Fibroblast of skin of left quadriceps (primary cell): ENCODE measurements around the gene VPS37D.

ENCODE experiments used
- DNase-seq, 2 experiments: peaks; one replicate each; pipeline ENCODE4 v3.0.0-alpha.2; 2013; ENCODE audit warnings: low read depth in 2 of 2

The VPS37D gene

DNA sequence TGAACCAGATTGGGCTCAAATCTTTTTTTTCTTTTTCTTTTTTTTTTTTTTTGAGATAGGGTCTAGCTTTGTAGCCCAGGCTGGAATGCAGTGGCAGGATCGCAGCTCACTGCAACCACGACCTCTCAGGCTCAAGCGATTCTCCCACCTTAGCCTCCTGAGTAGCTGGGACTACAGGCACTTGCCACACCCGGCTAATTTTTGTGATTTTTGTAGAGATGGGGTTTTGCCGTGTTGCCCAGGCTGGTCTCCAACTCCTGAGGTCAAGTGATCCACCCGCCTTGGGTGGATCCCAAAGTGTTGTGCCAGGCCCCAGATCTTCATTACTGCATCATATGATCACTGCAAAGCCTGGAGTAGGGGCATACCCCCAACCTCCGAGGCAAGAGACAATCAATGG lies 12.9 kb downstream of the VPS37D start:
- no peak for DNase-seq

DNA sequence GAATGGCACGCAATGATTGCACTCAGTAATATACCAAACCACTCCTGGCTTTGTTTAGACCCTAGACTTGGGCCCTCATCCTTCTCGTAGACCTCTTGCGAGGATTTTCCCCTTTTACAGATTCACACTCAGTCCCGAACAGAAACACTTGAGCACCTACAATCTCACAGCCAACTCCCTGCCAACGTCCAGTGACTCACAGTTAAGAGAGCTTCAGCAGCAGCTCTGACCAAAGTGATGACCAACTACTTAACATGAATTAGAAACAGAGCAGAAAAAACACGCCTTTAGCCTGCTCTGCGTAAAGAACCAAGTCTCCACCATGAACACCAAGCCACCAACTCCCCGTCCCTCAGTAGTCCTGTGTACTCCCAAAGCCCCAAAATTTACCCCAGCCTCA lies 13.4 kb downstream of the VPS37D start:
- no peak for DNase-seq

DNA sequence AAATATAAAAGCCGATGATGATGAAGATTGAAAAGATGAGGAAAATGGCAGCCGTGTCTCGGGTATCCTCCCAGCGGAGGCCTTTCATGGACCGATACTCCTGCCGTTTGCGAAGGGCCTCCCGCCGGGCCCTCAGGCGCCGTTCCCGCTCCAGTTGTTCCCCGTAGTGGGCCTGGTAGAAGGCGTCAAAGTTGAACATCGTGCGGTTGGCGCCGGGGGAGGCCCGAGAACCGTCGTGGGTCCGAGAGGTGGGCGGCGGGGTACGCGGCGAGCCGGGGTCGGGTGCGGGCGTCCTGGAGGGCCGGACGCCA lies 15.1 kb downstream of the VPS37D start:
- DNase-seq, result no peak

DNA sequence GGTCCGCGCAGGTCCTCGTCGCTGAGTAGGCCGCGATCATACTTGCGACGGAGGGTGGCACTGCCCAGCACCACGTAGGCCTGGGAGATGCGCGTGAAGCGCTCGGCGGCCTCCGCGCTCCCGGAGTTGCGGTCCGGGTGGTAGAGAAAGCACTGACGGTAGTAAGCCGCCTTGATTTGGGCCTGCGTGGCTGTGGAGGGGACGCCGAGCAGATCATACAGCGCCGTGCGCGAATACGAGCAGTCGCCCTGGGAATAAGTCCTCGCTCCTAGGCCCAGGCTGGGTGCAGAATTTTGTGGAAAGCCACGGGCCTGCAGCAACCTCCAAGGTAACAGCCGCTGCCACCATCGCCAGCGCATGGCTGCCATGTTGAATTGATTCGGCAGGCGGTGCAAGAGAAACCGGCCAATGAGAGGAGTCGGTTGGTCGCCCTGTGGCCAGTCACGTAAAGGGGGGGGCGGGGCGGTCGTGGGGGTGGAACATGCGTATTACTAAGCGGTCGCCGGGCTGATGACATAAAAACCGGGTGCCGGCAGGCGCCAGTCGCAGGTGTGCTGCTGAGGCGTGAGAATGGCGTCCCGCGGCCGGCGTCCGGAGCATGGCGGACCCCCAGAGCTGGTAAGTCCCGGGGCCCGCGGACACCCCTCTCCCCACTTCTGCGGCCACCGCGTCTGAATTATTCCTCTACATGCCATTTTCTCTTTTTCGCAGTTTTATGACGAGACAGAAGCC lies 15.6 kb downstream of the VPS37D start, which contains the start of the genes BUD23 and DNAJC30:
Gene BUD23 (plus strand): TSS at position 542 of the 732 bp plus-strand sequence. CDS start 29 bp downstream, at position 571.
Gene DNAJC30 (minus strand): TSS at position 398 of the 732 bp plus-strand sequence. CDS start 30 bp downstream, at position 368.
- DNase-seq, result peak; percentile 84 to 85

DNA sequence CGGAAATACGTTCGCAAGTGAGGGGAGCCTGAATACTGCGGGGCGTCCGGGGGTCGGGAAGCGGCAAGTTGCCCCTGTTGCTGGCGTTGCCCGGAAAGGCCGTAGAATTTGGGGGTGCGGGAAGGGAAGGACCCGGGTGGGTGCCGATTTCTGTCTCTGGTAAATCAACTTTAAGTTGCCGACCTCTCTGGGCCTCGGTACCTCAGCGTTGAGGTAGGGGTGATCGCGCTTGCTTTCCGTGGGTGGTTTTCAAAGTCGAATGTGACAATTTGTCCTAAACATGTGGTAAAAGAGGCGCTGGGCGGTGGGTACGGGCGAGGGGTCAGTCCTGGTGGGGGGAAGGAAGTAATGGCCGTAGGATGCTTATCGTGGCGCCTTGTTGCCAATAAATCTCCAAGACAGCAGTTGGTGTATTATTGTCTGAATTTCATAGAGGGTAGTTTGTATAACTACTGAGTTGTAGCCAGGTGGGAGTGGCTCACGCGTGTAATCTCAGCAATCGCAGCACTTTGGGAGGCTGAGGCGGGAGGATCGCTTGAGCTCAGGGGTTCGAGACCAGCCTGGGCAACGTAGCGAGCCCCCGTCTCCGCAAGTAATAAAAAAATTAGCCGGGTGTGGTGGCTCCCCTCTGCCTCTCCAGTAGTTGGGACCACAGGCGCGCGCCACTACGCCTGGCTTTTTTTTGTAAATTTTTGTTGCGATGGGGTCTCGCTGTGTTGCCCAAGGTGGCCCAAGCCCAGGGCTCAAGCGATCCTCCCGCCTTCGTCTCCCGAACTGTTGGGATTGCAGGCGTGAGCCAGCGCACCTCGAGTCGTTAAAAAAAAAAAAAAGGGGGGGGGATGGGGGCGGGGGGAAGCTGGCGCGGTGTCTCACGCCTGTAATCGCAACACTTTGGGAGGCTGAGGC lies 16.4 kb downstream of the VPS37D start:
- no peak for DNase-seq

DNA sequence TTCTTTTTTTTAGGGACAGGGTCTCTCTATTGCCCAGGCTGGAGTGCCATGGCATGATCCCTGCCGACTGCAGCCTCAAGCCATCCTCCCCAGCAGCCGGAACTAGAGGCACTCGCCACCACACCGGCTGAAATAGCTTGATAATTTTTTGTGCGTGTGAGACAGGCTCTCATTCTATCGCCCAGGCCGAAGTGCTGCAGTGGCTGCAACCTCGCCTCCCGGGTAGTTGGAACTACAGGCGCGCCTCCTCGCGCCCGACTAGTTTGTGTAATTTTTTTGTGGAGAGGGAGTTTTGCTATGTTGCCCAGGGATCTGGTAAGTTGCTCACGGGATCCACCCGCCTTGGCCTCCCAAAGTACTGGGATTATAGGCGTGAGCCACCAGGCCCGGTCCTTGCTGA lies 17.7 kb downstream of the VPS37D start:
- no peak for DNase-seq

DNA sequence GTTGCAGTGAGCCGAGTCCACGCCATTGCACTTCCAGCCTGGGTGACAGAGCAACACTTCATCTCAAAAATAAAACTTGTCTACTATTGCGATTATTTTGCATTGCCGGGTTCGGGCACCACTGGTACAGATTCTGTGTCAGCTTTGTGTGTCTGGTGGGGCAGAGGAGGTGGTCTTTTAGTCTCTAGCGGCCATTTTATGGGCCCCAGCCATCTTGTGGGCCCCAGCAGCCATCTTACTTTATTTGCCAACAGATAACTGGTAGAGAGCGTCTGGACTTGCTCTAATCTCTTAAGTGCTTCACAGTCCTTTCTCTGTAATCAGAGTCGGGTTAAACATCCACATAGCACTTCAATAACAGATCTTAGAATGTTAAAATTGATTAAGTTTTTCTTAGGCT lies 20.7 kb downstream of the VPS37D start:
- no peak for DNase-seq

DNA sequence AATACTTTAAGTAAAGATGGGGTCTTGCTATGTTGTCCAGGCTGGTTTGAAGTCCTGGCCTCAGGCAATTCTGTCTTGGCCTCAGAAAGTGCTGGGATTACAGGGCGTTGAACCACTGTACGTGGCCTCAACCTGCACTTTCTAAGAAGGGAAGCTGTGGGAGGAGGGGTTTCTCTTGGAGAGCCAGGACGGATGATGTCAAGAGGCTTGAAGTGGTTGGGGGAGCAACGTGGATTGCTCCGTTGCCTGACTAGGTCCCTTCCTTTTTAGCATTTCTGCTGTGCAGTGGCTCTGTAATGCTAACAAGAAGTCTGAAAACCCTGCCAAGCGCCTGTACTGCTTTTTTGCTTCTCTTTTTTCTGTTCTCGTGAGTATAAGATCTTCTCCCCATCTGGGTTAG lies 23.0 kb downstream of the VPS37D start:
- no peak for DNase-seq

DNA sequence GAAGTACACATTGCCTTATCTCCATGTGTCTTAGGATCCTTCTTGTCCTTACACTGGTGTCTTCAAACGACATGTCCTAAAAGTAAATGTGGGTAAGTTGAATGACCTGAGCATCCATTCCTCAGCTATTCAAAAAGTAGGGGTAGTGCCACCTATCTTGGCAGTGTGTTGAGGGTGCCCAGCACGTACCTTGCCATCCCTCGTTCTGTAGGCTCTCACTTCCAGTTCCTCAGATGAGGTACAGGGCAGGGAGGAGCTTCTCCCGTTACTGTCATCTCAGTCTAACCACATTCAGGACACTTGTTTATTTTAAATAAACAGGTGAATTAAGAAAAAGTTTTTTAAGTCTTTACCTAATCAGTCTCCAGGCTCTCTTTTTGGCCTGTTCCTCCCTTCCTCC lies 28.7 kb downstream of the VPS37D start:
- no peak for DNase-seq

DNA sequence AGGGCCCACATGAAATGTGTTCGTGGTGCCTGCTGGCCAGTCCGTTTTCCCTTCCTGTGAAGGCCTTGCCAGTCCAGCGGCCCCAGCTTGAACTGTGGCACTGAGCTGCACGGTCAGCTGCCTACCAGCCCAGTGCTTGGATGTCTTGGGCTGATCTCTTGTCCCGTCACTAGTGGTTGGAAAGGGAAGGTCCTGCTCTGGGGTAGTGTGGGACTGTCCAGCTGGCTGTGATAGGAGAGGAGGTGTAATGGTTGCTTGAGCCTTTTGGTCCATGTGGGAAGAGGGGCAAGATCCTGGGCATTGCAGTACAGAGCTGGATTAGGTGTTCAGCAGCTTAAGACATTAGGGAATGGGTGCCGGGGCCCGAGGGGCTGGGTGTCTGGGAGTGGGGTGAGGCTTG lies 30.8 kb downstream of the VPS37D start:
- DNase-seq, result no peak

DNA sequence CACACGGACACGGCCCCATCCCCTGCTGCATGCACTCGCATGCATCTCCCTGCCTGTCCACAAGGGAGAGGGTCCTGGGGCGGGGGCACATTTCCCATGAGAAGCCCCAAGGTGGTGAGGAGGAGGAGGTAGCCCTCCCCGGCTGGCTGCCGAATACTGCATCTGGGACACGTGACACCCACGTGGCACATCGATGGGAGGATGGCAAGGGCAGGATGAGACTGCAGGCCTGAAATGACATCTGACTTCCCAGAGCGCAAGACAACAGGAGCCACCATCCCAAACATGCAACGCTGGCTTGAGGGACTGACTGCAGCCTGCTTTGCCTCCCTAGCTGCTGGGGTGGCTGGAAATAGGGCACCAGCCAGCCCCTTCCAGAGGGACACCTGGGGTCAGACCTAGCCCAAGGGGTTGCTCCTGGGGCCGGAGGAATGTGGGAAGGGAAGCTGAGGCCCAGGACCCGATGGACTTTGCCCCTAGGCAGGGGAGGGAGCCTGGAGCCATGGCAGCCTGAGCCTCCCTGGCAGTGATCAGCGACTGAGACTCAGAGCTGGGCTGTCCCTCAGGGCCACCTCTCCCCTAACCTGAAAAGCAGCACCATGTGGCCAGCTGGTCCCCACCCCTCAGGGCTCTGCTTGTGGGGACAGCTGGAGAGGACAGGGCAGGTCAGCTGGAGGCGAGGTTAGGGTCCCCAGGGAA lies 31.9 kb downstream of the VPS37D start:
- DNase-seq, result no peak

DNA sequence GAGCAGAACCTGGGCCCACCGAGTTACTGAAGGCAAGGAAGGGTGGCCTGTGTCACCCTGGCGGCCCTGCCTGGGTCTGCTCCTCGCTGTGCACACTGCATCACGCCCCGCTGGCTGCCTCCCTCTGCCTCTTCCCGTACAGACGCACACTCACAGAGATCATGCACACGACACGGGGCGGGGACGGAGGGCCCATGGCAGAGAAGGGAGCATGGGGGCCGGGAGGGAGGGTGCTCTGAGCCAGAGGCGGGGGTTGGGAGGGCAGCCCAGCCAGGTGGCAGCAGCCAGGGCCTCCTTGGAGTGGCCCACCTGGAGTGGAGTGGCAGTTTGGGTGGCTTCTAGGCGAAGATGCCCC lies 32.4 kb downstream of the VPS37D start:
- DNase-seq, result no peak

DNA sequence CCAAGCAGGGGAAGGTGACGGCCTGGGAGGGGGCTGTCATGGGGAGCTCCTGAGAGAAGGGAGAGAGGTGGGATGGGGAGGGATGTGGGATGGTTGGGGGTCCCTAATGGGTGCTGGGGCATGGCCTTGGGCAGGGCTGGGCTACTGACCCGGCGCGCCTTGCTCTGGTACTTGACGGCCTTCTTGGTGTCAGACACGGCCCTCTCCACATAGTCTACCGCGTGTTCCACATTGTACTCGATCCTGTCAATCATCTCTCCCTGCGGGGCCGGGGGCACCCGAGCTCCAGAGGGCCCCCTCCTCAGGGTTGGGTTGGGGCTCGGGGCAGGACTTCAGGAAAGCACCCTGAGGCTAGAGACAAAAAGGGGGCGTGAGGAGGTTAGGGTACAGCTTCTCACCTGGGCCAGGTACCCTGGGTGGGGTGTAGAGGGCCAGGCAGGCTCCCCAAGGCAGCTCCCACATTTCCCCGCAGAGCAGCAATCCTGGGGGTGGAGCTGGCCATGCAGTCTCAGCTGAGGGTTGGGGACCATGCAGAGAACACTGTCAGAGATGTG lies 33.0 kb downstream of the VPS37D start:
- DNase-seq, result no peak

DNA sequence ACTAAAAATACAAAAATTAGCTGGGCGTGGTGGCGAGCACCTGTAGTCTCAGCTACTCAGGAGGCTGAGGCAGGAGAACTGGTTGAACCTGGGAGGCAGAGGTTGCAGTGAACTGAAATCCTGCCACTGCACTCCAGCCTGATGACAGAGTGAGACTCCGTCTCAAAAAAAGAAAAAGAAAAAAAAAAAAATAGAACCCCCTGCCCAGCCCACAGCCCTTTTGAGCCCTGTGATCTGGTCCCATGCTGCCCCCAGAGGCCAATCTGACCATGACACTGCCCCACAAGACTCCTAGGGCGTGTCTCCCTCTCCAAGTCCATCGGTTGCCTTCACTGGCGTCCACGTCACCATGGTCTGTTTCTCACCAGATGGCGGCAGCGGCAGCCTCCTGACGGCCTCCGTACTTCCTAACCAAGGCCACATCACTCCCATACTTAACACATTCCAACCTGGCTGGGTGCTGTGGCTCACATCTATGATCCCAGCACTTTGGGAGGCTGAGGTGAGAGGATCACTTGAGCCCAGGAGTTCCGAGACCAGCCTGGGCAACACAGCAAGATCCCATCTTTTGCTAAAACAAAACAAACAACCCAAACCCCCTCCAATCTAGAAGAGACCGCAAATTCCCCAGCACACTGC lies 33.8 kb downstream of the VPS37D start:
- DNase-seq, result no peak

DNA sequence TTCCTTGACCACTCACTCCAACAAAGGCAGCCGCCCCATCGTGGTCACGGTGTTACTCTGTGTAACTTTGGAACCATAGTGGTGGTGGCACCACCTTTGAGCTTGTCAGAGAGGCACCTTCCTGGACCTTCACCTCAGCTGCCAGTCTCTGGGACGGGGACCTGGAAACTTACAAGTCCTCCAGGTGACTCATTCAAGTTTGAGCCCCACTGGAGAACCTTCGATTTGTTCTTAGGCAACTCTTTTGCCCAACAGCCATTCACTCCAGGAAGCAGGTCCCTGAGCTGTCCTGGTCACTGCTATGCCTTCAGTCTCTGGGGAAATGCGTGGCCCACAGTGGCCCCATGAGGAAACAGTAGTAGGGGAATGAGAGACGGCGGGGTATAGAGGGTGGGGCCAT lies 34.6 kb downstream of the VPS37D start:
- DNase-seq, result no peak

DNA sequence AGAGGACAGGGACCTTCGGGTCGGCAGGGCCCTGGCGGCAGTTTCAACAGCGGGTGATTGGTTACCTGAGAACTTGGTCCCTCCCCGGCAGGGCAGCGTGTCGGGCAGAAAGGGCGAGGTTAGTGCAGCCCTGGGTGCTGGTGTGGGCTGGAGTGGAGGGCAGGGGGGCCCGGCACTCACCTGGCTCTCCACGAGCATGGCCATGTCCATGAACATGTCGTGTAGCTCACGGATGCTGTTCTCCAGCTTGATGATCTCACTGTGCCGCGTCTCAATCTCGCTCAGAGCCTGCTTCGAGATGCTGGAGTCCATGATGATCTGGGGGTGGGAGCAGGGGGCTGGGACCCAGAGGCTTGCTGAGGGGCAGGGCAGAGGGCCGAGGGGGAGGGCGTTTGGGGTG lies 35.0 kb downstream of the VPS37D start:
- no peak for DNase-seq

DNA sequence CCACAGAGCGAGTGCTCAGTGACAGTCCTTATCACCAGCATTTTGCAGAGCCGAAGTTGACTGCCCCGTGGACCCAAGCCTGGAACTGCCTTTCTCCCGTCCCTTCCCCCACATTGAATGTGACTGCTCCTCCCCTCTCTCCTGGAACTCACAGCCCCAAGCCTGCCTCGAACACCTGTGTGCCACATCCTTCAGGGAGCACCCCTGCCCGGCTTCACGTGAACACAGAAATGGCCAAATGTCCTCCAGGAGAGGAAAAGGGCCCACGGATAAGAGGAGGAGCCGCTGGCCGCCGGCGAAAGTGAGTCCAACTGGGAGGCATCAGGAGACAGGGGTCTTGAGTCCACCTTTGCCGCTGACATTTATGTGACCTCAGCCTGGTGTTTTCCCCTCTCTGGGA lies 35.6 kb downstream of the VPS37D start:
- no peak for DNase-seq

DNA sequence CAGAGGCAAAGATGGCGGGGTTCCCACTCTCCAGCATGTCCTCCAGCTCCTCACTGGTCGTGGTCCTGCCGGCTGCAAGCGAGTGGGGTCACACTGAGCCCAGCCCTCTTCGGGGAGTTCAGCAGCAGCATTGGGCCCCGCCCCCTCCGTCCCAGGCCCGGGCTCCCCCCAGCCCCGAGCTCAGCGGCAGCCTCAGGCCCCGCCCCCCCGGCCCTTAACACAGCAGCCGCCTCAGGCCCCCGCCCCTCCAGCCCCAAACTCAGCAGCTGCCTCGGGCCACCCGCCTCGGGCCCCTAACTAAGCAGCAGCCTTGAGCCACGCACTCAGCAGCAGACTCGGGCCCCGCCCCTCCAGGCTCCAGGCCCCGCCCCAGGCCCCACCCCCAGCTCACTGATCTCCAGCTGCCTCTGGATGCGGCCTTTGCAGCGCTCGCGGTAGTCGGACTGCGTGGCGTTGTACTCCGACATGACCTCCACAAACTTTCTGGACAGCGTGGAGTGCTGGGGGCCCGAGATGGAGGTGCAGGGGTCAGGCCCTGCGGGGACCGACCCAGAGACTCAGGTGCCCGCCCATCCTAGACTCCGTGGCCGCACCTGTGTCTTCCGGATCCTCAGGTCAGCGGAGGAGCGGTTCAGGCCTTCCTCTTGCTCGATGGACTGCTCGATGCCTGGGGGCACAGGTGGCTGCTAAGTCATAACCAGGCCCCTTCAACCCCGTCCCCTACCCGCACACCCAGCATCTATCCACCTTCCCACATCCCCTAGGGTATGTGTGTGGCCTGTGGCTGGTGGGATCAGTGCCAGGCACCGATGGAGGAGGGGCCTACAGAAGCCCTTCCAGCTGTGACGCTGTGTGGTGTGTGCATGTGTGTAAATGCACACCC lies 36.4 kb downstream of the VPS37D start:
- peak in 1 of 2 experiments; percentile 50 for DNase-seq

DNA sequence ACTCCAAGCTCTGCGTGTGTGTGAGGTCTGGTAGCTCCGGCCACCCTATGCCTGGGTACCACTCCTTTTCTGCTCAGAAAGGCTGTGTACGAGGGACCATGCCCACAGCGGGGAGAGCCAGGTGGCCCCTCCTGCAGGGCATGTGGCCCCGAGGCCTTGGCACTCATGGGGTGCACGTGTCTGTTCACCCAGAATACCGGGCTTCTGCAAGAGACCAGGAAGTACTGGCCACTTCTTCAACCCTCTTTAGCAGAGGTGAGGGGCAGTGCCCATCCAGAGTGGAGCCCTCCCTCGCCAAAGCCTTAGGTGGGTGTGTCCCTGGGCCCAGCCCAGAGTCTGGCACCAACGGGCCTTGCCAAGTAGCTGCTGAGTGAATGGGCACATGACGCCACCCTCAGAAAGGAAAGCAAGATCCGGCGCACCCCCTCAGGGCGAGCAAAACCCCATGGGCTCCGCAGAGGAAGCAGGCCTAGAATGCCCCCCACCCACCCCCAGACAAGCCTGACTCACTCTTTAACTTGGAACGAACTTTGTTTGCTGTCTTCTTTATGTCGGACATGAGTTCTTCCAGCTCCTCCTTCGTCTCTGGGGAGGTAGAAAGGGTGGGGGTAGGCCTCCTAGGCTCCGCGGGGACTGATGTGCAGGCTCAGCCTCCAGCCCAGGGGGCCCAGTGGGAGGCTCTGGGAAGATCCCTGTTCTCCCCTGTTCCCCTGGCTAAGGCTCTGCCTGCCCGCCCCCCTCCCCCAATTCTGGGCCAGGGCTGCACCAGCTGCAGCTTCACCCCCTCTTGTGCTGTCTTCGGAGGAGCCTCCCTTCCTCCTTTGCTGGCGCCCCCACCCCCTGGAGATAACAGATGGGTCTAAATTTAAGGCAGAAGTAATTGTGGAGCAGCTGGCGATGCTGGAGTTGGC lies 37.3 kb downstream of the VPS37D start:
- DNase-seq, result peak in 1 of 2 experiments; percentile 64

DNA sequence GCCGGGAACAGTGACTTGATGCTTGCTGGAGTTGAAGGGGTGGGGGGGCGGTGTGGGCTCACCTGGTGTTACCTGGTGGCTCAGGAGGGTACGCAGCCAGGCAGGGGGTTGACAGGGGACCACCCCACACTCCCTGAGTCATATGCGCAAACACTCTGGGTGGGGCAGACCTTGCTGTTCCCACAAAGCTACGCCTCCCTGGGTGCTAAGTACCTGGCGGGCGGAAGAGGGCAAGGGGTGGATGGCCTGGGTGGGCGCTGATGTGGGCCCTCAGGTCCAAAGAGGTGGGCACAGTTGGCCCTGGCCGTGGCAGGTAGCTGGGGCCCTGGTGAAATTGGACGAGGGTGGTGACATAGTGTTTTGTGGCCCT lies 37.9 kb downstream of the VPS37D start:
- no peak for DNase-seq
